CD4-positive, alpha-beta T cell treated with Interferon alpha-2 for 1 hour (primary cell): ENCODE measurements around the gene C11orf71.
A peak's percentile ranks its signal among the peaks of the same experiment; 100 is the strongest.

Source experiments
- DNase-seq, 2 donors: peaks; one replicate each; pipeline ENCODE4 v3.0.0-alpha.2; 2020 to 2022

The C11orf71 gene

DNA sequence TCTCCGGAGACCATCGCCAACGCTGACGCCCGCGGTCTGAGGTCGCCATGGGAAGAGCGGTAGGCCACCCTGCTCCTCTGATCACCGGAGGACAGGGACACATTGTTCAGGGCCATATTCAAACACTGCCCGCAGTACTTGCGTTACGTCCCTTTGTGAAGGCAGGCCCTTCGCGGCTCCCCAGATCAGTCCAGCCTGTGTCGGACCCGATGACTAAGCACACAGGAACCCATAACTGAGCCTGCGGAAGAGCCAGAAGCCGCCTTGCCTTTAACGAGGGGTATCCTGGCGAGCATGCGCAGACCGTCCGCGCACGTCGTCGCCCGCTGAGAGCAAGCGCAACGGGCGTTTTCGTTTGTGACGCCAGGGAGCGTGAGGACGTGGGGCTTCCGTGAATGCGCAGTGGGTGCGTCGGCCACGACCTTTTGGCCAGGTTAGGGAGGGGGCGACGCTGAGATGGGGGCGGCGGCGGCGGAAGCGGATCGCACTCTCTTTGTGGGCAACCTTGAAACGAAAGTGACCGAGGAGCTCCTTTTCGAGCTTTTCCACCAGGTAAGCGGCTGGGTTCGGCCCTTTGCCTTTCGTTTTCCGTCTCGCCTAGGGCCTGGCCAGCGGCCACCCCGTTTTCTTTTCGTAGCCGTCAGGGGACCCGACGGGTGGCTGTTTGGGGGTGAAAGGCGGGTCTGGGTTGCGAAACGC lies at the start of gene C11orf71, which contains the start of gene RBM7:
Gene C11orf71 (minus strand): TSS at position 296 of the 699 bp plus-strand sequence. CDS start 180 bp downstream, at position 116.
Gene RBM7 (plus strand): TSS at position 451 of the 699 bp plus-strand sequence. CDS start 6 bp downstream, at position 457.
- DNase-seq = peak; percentile 99

DNA sequence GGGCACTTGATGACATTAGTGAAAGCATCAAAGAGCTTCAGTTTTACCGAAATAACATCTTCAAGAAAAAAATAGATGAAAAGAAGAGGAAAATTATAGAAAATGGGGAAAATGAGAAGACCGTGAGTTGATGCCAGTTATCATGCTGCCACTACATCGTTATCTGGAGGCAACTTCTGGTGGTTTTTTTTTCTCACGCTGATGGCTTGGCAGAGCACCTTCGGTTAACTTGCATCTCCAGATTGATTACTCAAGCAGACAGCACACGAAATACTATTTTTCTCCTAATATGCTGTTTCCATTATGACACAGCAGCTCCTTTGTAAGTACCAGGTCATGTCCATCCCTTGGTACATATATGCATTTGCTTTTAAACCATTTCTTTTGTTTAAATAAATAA lies 49.5 kb upstream of the C11orf71 start:
- no peak for DNase-seq

- no peak for DNase-seq
These were observed 48.6 kb upstream of the C11orf71 start for GRCh38 chr11:114448749-114449482.

DNA sequence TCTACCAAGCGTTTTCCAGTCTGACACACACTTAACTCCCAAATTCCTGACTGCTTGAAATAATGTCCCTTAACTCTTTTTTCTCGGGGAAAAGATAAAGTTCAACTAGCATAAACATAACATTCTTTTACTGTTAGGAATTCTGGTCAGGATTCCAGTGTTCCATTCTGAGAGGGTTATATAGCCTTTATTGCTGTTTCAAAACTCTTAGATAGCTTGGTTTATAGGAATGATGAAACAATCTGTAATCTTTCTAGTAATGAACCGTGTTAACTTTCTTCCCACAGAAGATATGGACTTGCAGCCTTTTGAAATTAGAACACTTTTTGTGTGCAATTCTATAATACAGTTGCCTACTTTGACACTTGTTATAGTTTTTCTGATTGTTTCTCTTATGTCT lies 47.6 kb upstream of the C11orf71 start:
- DNase-seq = no peak

GRCh38 chr11:114447444-114447843 lies 47.1 kb upstream of the C11orf71 start:
- no peak for DNase-seq

DNA sequence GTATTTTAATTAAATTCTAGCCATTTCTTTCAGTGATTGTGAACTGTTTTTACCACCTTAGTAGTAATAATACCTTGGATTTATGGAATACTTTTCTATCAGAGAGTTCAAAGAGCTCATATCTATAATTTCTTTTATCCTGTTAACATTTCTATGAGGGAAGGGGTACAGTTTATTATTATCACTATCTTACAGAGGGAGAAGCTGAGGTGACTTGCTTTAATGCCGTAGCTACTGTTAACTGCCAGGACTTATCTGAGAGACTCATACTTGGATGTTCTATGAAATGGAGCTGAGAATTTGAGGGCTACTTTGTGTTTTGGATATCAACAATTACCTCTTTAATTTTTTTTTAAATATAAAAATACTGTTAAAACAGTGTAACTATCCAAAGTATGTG lies 42.2 kb upstream of the C11orf71 start:
- DNase-seq = no peak

DNA sequence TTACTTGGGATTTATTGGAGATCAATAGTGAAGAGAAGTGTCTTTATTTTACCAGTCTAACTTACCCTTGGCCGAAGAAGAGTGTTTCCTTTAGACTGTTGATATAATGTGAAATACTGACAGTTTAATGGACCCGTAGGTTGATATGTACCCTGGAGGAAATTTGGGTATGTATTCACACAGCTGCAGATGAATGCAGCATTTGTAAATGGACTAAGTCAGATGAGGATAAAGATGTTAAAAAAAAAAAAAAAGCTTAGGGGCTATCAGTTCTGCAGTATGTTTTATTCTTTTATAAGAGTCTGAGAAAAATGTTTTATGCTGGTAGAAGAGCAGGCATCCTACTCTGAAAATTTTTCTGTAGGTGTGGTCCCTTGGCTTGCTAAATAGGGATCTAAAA lies 41.6 kb upstream of the C11orf71 start:
- DNase-seq = no peak

GRCh38 chr11:114440971-114441763 lies 40.9 kb upstream of the C11orf71 start:
- DNase-seq = no peak

DNA sequence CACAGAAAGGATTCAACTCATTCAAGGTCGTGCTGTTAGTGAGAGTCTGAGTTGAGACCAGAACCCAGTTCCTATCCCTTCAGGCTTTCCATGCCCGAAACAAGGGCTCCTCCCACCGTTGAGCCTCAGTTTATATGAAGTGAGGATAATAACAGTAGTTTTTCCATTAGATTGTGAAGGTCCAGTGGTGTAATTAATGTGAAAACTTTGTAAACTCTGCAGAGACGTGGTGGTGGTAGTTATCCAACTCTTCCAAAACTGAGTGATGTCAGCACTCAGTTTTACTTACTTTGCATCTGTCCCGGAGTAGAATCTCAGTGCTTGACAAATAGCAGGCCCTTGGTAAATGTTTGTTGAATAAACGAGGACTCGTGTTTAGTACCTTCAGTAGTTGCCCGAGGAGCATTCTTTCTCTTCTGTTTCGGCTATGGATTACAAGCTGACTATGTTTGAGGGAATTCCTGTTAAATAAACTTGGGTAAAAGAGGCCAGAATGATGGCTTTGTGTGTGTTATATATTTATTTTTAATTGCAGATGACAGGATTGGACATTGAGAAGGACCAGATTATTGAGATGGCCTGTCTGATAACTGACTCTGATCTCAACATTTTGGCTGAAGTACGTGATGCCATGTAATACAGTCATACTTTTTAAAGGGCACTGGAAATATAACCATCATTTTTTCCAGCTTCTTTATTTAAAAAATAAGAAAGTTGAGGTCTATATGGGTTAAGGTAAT lies 40.0 kb upstream of the C11orf71 start:
- DNase-seq = peak in 1 of 2 donors; percentile 2

DNA sequence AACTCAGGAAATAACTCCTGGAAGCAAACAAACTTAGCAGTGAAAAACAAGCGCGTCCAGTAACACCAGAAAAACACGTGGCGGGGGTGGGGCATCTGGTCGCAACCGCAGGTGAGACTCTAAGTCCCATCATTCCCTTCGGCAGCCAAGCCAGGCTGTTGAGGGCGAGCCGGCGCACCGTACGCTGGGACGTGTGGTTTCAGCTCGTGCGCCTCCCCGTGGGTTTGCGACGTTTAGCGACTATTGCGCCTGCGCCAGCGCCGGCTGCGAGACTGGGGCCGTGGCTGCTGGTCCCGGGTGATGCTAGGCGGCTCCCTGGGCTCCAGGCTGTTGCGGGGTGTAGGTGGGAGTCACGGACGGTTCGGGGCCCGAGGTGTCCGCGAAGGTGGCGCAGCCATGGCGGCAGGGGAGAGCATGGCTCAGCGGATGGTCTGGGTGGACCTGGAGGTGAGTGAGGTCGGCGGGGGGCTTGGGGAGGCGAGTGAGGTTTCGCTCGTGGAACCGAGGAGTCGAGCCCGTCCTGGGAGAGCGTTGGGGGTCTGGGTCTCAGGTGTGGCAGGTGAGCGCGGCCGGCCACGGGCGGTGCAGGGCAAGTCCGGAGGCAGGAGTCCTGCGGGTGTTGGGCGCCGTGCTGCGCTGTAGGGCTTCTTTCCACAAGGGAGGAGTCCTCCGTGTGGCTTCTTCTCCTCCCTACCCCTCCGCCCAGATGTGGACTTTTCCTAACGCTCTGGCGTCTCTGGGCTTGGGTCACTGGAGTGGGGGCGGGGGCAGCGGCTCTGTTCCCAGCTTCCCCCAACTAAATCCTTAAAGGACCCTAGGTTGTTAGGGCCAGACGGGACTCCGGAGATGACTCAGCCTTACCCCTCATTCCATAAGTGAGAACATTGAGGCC lies 39.2 kb upstream of the C11orf71 start, which contains the start of gene REXO2:
Gene REXO2 (plus strand): TSS at position 239 of the 892 bp plus-strand sequence. CDS start 62 bp downstream, at position 301.
- peak; percentile 94 to 95 for DNase-seq

DNA sequence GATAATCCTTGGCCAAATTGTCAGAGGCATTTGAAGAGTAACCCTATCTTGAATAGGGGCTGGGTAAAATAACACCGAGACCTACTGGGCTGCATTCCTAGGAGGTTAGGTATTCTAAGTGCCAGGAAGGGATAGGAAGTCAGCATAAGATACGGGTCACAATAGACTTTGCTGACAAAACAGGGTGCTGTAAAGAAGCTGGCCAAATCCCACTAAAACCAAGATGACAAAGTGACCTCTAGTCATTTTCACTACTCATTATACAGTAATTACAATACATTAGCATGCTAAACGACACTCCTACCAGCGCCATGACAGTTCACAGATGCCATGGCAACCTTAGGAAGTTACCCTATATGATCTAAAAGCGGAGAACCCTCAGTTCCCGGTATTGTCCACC lies 38.0 kb upstream of the C11orf71 start:
- DNase-seq = no peak

GRCh38 chr11:114433376-114433775 lies 33.1 kb upstream of the C11orf71 start:
- no peak for DNase-seq

- DNase-seq = no peak
These were observed 32.6 kb upstream of the C11orf71 start for GRCh38 chr11:114432893-114433292.

DNA sequence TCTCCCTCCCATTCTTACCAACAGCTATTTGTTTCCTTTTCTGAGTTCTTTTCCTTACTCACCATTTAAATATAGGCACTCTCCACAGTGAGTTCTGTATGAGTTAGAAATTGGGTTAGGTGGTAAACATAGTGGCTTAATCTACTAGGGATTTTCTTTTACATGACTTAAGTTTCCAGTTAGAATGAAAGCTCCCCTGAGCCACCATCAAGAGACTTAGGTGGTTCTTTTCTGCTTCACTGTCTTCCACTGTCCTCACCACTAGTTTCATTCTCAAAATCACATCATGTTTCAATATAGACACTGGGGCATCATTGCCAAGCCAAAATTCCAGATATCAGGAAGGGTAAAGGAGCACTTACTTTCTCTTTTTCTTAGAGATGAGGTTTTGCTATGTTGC lies 30.0 kb upstream of the C11orf71 start:
- DNase-seq = no peak

DNA sequence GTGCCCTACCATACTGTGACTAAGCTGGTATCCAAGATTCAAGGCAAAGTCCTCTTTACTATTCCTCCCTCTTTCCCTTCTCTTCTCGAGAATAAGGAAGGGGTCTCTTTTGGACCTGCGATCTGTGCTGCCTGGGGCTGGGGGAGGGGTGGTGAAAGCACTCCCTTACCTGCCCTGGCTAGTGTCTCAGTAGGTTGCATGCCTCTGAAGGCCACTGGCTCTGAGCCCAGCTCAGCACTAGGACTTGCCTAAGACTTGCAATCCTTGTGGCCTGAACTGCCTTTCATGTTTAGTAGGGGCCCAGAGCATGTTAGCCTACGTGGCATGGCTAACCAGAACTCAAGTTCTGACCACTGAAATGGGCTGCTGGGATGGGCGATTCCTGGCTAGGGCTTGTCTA lies 26.0 kb upstream of the C11orf71 start:
- DNase-seq = no peak

DNA sequence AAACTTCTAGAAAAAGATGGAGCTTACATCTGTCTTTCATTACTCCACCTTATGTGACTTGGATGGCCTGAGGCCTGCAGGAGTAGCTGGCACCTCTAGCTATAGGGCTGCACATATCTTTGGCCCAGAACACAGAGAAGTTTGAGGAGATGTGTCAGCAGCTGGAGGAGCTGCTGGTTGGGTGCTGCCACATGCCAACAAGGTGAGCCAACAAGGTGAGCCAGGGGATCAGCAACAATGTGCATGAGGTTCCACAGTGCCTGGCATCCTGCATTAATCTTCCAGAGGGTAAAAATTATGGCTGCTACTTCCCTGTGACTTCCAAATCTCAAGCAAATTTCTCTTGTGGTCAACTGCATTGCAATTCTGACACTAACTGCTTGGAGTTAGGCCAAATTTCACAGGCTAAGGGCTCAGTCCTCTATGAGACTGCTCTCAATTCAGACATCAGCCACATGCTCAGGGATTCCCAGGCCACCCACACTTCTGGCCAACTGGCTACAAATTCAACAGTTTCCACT lies 16.2 kb upstream of the C11orf71 start:
- DNase-seq = no peak

DNA sequence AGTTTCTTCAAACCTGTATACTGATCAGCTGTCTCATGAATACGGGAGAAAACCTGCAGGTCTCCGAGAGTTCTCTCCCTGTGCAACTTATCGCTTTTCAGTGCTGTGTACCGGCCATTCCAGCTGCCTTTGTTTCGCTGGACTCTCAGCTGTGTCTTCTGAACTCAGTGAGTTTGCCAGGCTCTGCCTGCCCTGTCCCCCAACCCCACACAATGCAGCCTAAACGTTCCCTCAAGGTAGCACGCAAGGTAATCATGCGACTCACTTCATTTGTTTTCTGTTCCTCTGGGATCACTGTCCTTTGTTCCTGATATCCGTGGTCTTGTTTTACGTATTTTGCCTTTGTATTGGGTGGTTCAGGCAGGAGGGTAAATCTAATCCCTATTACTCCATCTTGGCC lies 13.6 kb upstream of the C11orf71 start:
- no peak for DNase-seq

DNA sequence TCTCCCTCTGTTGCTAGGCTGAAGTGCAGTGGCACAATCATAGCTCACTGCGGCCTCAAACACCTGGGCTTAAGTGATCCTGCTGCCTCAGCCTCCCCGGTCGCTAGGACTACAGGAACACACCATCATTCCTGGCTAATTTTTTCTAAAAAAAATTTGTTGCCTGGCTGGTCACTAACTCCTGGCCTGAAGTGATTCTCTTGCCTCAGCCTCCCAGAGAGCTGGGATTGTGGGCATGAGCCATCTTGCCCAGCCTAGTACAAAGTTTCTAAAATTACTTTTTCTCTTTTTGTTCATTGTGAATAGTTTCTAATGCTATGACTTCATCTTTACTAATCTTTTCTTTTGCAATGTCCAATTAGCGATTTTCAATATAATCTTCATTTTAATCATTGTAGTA lies 12.6 kb upstream of the C11orf71 start:
- no peak for DNase-seq

- peak in 1 of 2 donors; percentile 13 for DNase-seq
These were observed 1.0 kb upstream of the C11orf71 start for GRCh38 chr11:114401311-114401710.

- no peak for DNase-seq
These were observed 558 bp upstream of the C11orf71 start for GRCh38 chr11:114400915-114401223.

GRCh38 chr11:114399490-114400215 lies 658 bp downstream of the C11orf71 start:
- DNase-seq = no peak
